GM19372 (cell line): ENCODE measurements around the gene ADI1.
"Not testable (repeated sequence)": the region's sequence is repeated elsewhere in the genome, so short reads cannot be mapped to it uniquely, and the experiment has no call there.

ENCODE experiments used
- ATAC-seq: cut with Tn5 transposase; IDR thresholded peaks from one replicate; pipeline ENCODE4 v1.9.1; 2021; ENCODE audit warnings: mild to moderate bottlenecking, low read depth, moderate library complexity; ENCODE audit not compliant: unreplicated experiment

The ADI1 gene

DNA sequence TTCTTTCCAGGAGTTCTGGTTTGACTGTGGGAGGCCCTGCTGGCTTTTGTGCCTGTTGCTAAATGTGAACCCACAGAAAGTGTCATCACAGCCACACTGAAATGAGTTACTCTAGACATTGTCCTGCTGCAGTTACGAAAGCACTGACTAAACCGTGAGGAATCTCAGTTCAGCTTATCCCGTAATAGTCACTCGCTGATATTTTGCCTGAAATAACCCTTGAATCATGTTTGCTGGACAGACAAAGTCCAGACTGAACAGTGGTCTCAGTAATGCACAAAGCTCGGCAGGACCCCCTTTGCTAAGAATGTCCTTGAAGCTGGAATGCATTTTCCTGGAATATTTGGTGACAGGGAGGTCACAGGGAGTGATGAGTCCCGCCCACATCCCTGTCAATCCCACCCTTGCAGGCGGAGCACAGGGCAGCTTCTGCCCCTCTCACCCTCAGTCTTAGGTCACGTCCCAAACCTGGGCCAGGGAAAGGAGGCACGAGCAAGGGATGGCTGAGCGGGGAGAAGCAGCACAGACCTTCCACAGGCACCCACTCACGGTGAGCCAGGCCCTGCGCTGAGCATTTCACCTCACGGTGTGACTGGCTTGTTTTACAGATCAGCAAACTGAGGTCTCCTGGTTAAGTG, 53.4 kb downstream of the ADI1 start:
- ATAC-seq, result no peak

DNA sequence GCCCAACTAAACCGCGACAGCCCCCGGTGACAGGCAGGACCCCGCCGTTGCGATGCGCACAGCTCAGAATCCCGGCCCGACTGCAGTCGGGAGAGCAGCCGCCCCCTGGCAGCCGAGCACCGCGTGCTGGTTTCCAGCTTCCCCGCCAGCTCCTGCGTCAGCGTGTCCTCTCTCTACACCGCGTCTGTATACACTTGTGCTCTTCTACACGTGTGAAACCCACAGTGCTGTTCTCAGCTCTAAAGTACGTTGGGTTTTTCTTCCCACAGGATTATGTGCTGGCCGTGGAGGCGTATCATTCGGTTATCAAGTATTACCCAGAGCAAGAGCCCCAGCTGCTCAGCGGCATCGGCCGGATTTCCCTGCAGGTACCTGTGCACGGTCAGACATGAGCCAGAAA, 54.0 kb downstream of the ADI1 start:
- no peak for ATAC-seq

DNA sequence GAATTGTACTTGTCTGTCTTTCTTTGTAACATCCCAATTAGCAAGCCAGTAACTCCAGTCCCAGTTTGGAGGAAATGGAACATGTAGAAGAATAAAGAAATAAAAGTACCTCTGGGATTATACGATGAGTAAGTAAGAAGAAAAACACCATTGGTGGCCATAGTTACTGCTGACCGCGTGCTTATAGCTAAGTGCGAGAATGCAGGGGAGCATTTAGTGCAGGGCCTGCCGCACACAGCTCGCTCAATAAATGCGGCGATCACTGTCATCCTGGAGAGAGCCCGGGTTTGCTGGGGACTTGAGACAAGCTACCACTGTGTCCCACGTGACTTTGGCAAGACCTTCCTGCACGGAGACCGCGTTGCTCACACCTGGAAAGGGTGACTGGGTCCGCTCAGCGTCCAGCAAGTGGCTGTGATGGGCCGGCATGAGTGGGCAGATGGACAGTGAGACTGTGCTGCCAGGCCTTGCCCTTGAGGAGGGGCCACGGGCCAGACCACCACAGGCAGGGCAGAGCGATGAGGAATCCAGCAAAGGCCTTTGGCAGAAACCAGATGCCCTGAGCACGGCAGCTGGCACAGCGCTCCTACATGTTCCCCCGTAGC, 54.8 kb downstream of the ADI1 start:
- no peak for ATAC-seq

DNA sequence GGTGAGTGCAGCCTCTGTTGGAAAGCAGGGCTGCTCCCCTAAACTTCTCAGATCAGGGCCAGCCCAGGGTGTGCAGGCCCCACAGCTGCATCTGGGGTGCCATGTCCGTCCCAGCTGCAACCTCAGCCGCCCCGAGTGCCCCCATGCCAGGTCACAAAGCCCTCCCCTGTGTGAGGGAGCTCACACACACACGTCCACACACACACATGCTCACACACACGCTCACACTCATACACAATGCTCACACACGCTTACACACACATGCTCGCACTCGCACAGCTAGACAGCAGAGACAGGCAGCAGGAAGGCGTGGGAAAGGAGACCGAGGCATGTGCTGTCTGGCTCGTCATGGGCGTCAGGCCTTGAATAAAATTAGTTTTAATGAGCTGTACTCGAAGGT, 55.4 kb downstream of the ADI1 start:
- ATAC-seq, result no peak

DNA sequence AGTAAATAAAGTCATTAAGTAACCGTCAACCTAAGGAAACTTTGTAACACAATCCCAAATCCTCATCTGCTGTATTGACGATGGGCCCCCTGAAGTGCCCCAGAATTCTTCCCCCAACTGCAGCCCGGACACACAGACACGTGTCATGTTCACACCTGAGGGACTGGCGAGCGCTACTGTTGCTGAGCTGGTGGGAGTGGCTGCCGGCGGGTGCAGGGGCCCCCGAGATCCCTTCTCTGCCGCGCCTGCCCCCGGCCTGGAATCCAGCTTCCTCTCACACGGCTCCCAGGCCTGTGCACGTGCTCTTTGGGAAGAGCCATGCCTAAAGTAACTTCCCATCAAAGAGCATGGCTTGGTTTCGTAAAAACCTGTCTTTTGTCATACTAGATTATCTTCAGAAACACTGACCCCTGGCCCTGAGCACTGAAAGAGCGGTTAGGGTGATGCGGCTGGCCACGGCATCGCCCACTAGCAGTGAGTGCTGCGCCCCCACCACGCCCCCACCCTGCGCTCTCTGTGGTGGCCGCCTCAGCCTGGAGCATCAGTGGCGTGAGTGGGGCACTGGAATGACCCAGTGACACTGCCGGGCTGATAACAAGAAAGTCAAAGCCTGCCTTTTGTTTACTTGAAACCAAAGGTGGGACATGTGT, 56.0 kb downstream of the ADI1 start:
- no peak for ATAC-seq

DNA sequence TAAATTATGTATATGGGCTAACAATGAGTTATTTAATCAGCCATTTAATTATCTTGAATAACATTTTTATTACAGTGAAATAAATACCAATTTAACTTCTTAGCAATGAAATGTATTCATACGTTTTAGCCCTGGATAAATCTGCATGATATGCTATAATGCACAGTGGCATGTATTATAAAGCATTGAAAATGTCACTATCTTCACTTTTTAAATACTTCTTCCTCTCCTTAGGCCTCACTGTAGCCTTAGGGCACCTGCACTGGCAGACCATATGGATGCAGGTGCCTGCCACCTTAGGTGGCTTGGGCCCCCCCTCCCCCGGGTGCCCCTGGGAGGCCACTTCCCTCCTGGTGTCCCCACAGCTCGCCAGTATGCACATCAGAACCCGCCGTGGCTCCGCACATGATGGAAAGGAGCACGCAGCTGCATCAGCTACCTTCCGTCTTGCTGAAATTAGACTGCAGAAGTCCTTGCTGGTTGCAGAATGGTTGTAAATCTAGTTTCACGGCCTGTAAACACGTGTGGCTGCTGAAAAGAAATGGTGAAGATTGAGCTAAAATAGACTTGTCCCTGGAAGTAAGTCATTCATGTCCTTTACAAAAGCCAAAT, 56.7 kb downstream of the ADI1 start:
- peak; percentile 10 for ATAC-seq

DNA sequence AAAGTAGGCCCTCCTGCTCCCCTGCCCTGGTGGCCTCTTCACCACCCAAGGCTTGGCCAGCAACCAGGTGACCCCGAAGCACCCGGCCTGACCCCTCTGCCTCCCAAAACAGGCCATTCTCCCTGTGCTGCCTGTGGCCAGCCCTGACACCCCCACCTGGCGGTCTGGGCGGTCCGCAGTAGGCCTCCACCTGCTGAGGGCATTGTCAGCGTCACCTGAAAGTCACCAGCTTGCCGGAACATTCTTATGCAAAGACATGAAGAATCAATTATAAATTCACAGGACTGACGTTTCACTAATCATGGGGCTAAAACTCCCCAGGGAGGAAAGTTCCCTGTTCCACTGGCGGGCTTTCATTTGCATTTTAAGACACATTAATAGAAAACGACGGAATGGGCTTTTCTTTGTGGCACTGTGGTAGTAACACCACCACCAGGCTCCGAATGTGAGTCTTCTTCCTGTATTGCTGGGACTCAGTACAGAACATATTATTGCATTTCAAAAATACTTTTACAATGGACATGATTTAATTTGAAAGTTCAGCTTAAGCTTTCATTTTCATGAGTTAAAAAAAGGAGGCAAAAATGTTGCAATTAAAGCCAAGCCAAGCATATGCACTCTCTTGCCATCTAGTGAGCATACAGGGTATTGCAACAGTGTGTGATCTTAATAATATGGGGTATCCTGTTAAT, 57.4 kb downstream of the ADI1 start:
- ATAC-seq, result peak; percentile 57

DNA sequence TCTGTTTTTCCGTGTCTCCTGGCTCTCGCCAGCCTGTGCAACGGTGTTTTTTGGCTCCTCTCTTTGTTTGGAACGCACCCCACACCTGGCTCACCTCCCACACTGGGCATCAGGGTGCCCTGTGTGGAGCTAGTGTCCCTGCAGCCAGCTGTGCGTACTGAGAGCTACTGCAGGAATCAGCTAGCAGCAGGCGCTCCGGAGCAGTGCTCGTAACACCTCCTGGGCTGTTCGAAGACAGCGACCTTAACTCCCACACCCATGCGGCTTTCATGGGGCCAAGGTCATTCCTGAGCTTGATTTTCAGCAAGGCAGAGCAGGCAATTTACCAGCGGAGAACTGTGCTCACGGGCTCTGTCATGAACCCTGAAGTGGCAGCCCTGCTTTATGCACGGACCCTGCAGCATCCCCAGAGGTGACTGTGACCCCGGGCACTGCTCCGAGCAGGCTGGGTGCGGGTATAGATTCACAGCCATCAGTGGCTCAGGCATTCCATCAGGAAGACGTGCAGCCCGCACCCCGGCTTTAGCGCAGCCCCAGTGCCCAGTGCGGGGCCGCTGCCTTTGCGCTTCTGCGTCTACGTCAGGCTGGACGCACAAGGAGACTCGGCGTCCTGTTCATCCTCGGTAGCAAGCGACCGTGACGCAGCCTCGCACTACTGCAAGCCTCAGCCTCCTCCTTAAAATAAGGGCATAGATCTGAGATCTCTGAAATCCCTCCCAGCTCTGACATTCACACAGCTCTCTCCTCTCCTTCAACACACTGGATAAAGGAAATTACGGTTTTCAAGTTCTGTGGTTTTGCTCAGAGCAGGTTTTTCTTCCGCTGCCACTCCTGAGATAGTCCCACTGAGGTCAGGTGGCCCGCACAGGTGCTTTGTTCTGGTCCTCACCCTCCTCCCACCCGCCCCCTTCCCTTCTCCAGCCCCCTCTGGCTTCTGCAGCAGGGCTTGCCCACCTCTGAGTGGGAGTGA, 58.2 kb downstream of the ADI1 start:
- ATAC-seq, result no peak

DNA sequence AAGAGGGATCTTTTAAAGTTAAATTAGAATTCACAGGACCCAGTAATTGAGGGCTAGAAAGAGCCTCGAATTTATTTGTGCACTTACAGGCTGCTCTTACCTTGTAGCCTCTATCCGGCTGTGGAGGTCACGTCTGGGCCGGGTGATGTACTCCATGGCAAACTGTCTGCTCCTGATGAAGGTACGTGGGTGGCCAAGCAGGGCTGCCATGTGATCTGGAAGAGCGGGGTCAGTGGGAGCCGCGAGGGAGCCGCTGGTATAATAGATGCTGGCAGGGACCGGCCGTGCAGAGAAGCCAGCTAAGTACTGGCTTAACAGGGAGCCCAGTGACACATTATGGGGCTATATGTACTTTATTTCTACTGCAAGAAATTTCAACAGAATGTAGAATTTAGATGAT, 59.2 kb downstream of the ADI1 start:
- ATAC-seq, result no peak

DNA sequence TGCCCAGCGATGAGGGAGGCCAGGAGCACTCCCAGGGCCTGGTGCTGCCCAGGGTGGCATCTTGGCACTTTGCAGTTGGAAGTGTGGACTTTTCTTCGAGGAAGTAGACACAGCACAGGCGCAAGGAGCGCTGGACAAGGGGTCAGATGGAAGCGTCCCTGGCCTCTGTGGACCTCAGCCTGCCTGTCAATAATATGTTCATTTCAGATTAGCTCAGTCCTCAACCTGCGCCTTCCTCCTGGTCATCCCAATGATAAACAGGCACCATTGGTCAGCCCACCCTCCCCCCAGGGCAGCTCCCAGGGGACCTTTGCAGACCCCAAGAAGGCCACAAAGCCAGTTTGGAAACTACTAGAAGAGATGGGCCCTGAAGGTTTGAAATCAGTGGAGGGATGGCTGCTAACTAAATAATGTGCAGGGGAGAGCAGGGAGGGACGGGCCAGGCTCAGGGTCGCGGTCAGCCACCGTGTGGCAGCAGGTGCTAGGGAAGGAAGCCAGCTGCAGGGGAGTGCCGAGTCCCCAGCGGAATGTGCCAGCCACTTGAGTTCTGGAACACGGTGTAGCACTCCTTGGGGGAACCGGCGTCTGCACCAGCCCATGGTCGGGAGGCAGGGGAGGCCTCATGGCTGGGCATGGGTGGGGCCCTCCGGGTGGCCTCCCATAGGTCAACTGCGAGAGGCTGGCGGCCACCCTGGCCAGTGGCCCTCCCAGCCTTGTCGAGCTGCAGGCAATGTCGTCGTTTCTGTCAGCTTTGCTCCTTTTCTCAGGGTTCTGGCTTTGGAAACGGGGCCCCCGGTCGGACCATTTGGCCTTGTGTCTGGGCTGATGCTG, 59.9 kb downstream of the ADI1 start:
- no peak for ATAC-seq

DNA sequence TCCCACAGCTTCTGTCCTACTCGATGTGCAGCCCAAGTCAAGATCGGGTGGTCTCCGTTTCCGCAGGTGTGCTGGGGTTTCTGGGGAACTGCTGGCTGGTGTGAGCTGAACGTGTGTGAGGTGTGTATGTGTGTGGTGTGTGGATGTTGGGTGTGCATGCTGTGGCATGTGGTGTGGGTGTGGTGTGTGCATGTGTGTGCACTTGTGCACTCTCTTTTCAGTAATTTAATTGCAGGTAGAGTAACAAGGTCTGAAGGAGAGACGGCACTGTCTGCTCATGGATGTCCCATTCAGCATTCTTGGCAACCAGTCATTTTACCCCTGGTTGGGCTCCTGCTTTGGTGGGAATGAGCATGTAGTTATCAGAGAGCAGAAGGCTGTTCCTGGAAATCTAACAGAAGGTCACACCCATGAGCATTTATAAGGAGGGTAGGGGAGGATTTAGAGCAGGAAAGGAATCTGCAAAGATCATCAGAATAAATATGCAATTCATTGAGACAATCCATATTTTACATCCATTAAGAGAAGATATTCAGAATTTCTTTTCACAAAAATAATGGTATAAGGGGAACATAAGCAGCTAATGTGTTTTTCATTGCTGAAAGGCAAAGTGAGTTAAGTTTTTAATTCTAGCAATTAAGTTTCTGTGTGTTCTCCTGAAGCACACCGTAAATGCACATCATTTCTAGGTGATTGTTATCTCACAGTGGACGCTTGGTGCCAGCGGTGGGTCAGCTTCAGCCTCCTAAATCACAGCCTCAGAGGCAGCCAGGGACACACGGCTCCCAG, 60.7 kb downstream of the ADI1 start:
- ATAC-seq, result no peak

DNA sequence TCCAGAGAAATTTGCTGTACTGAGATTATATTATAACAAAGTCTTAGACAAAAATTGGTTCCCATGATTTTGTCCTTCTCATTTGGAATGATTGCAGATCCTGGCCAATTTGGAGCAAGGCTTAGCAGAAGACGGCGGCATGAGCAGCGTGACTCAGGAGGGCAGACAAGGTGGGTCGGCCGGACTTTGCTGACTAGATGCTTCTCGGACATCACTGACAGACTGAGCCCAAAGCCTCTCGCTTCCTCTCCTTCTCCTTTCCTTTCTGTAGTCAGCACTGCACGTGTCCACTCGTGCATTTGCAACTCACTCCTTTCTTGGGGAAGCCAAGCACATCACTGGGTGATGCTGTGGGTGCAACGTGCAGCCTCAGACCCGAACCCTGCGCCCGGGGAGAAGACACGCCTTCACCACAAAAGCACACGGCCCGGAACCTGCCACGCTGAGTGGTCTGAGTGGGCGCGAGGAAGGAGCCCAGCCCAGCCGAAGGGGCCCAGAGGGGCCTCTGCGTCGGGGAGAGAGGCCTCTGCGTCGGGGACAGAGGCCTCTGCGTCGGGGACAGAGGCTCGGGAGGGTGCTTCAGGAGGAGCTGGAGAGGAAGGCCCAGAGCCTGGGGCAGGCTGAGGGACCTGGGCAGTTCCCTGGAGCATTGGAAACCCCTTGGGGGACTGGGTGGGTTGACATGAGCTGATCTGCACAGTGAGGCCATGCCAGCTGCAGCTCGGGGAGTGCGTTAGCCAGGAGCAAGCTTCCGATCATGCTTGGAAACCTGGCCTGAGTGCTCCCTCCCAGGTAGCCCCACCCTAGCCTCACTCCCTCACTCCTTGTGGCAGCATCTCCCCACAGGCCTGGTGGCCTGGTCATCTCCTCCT, 61.6 kb downstream of the ADI1 start:
- no peak for ATAC-seq

DNA sequence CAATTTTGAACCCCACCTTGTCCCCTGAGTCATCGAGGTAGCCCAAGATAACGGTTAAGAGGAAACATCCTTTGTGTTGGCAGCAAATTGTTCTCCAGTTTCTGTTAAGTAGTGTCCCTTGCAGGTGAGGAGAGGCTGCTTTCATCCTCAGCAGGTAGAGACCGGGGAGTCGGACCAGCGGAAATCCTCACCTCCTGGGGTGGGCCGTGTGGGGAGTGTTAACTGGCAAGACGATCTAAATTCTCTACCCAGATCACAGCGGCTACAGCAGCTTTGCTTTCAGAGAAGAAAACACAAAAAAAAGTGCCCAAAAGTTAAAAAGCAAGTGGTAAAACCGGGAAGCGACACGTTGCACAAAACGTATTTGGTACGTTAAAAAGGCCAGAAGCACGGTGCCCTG, 63.2 kb downstream of the ADI1 start:
- ATAC-seq, result no peak

DNA sequence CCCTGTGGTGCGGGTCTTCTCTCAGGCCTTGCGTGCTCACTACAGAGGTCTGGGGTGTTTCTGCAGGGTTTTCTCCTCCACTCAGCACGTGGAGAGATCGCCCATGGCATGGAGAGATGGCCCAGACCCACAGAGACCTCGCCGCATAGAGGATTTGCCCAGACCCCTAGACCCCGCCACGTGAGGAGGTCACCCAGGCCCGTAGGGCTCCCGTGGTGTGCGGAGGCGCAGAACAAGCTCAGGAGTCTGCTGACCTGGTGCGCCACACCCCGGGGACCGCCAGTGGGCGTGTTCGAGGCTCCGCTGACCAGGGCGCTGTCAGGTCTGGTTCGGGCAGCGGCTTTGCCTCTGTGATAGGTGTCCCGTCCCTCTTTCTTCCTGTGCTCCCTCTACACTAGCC, 64.5 kb downstream of the ADI1 start:
- ATAC-seq, result no peak

DNA sequence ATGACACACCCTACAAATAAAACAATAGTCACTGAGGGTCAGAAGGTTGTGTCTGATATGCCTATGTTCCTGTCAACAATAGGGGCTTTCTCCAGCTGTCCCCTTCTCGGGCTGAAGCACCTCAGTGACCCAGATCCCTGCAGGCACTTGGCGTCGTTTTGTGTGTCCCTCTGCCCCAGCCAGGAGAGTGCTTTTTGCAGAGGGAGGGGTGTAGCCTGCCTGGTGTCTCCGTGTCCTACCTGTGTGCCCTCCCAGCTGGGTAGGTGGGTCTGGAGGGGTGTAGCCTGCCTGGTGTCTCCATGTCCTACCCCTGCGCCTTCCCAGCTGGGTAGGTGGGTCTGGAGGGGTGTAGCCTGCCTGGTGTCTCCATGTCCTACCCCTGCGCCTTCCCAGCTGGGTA, 65.3 kb downstream of the ADI1 start:
- ATAC-seq, result not testable (repeated sequence)

DNA sequence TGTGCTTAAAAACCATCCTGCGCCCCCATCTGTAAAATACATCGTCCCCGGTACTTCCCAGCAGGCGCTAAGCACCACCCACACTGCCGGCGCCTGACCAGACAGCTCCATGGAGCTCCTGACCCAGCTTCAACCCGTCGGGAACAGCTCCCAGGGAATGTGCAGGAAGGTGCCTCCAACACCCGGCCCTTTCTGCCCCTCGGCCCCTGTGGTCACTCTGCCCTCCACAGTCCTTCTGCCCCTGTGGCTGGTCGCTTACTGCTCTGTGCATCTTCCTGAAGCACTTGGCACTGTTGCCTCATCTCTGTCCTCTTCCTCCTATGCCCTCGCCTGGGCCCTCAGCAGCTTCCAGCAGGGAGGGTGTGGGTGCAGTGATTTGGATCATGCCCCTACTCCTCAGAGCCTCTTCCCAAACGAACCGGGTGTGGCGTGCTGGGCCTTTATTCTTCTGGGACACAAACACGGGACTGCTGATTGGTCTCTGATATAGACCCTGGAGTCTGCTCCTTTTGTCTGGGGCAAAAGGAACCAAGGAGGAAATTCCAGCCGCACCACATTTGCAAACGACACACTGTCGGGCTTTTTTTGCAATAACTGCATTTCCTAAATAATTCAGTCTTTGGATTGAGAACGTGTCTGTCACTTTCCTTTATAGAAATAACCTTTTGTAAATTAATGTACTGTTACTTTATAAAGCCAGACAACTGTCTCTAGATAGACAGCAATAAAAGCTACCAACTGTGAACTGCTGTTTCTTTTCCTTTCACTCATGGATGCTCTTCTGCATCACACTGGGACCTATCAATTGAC, 65.9 kb downstream of the ADI1 start:
- ATAC-seq, result no peak
